Endothelial cell of umbilical vein (primary cell): ENCODE results near the gene CKS1B.

Source experiments
- EZH2 ChIP-seq: IDR thresholded peaks from 2 replicates; pipeline ENCODE4 v1.6.1; 2012; ENCODE audit warnings: borderline replicate concordance, low read depth, mild to moderate bottlenecking, moderate library complexity, low read length, inconsistent platforms; ENCODE audit not compliant: severe bottlenecking
- FOS ChIP-seq: IDR thresholded peaks from 2 replicates; pipeline ENCODE4 v1.6.1; 2011; ENCODE audit warnings: mild to moderate bottlenecking, low read length, moderate library complexity, borderline replicate concordance; ENCODE audit not compliant: insufficient read depth
- GATA2 ChIP-seq: IDR thresholded peaks from 2 replicates; pipeline ENCODE4 v1.7.0; 2011; ENCODE audit warnings: low read depth, mild to moderate bottlenecking, moderate library complexity, mixed read lengths, low read length; ENCODE audit not compliant: insufficient read length, insufficient read depth
- JUN ChIP-seq: IDR thresholded peaks from 2 replicates; pipeline ENCODE4 v1.6.1; 2011; ENCODE audit warnings: borderline replicate concordance, low read depth; ENCODE audit not compliant: insufficient read length, insufficient read depth
- POLR2A ChIP-seq: IDR thresholded peaks from 2 replicates; pipeline ENCODE4 v1.6.1; 2012; ENCODE audit warnings: low read depth, mild to moderate bottlenecking, control low read depth, low read length
- POLR2AphosphoS5 ChIP-seq: IDR thresholded peaks from 2 replicates; pipeline ENCODE4 v1.6.1; 2012; ENCODE audit warnings: low read depth, mild to moderate bottlenecking, control low read depth, low read length, moderate library complexity; ENCODE audit not compliant: insufficient read depth
- TF ChIP-seq, protein P1 (sequence below), 2 donors: IDR thresholded peaks; 1 replicate in 1 of 2; 2 replicates in 1 of 2; pipeline ENCODE4 v1.5.1; 2011; ENCODE audit warnings: low read length in 2 of 2, mild to moderate bottlenecking in 2 of 2, moderate library complexity in 2 of 2, control low read depth in 1 of 2, inconsistent platforms in 1 of 2, low read depth in 1 of 2; ENCODE audit not compliant: insufficient read depth in 1 of 2; ENCODE audit errors: extremely low read depth in 1 of 2

DNA sequence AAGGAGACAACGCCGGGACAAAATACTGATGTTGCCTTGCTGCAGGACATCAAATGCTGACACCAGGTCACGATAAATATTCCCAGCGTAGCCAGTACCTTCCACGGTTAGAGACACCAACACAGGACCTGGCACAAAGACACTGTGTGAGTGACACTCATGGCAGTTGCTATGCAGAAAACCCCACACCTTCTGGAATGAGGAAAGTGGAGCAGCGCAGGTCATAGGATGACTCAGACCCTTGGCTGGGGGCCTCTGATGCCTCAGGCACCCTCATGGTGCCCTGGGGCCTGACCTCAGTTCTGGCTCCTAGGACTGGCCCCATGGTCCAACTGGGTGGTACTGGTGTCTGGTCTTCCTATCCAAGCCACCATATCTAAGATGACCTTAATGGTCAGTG, 52.1 kb downstream of the CKS1B start:
- TF ChIP-seq, protein P1, sequence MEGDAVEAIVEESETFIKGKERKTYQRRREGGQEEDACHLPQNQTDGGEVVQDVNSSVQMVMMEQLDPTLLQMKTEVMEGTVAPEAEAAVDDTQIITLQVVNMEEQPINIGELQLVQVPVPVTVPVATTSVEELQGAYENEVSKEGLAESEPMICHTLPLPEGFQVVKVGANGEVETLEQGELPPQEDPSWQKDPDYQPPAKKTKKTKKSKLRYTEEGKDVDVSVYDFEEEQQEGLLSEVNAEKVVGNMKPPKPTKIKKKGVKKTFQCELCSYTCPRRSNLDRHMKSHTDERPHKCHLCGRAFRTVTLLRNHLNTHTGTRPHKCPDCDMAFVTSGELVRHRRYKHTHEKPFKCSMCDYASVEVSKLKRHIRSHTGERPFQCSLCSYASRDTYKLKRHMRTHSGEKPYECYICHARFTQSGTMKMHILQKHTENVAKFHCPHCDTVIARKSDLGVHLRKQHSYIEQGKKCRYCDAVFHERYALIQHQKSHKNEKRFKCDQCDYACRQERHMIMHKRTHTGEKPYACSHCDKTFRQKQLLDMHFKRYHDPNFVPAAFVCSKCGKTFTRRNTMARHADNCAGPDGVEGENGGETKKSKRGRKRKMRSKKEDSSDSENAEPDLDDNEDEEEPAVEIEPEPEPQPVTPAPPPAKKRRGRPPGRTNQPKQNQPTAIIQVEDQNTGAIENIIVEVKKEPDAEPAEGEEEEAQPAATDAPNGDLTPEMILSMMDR (IDR thresholded peaks at IDR 0.05; ENCODE audit: extremely low read depth in 1 of 2, insufficient read depth in 1 of 2, low read depth in 1 of 2, low read length in 2 of 2): no peak
- TF ChIP-seq POLR2A (no peak), POLR2AphosphoS5 (no peak), EZH2 (no peak), FOS (no peak), JUN (no peak), GATA2 (no peak)
